ENCODE data around the gene CEMIP. TPM values are rescaled to one million over a fixed set of nuclear protein-coding genes. Genes with fewer than 3 reads are reported as not detected.

The CEMIP gene
- total and polyA plus RNA-seq, 10 of the 15 experiments (the other 5 are each of a cell fraction or from before 2014, with no cell fraction given), result 0.01 to 0.44 (median 0.16) TPM; not detected in 6

GRCh38 chr15:80836223-80836622 lies 57.1 kb downstream of the CEMIP start:
- Histone ChIP-seq H3K4me1 (ENCODE audit: control insufficient read depth, insufficient read depth, low read length) (no peaks in the 10 kb centered on the region), H3K36me3 (ENCODE audit: control insufficient read depth in 2 of 2, insufficient read depth in 2 of 2, low read length in 1 of 2) (no peaks in the 10 kb centered on the region), H4K20me1 (ENCODE audit: control insufficient read depth, insufficient read depth) (no peaks in the 10 kb centered on the region), H3K27ac (ENCODE audit: control insufficient read depth, insufficient read depth) (no peak overlapping the region), H2AFZ (ENCODE audit: control insufficient read depth, low read depth, low read length) (no peak overlapping the region), H3K4me2 (ENCODE audit: control insufficient read depth, insufficient read depth) (no peak overlapping the region), H3K9me3 (replicated peaks; ENCODE audit: control insufficient read depth, insufficient read depth, low read length) (no peaks in the 10 kb centered on the region), H3K27me3 (replicated peaks in 1 of 2; ENCODE audit: control insufficient read depth in 2 of 2, insufficient read depth in 2 of 2, low read length in 1 of 2) (peaks cover 1 to 3% of the 10 kb centered on the region in 2 experiments; a peak in 3 of 4 replicates), H3K79me2 (ENCODE audit: control insufficient read depth, insufficient read depth, low read length) (no peaks in the 10 kb centered on the region), H3K9ac (ENCODE audit: control insufficient read depth, insufficient read depth, low read length) (no peak overlapping the region), H3K4me3 (no peak overlapping the region)
- ATAC-seq, result no peak
- SMC1A ChIA-PET (ENCODE audit: uncharacterized antibody, unreplicated experiment), result no interaction called here
- TF ChIP-seq MTA2 (IDR thresholded peaks at IDR 0.05; ENCODE audit: low read depth) (no peak), MLLT1 (IDR thresholded peaks at IDR 0.05) (no peak), NRF1 (conservative IDR thresholded peaks at IDR 0.05; ENCODE audit: low read depth, low read length) (no peak), NFYB (IDR thresholded peaks at IDR 0.05; ENCODE audit: insufficient read depth, low read depth, low read length) (no peak), SIX5 (IDR thresholded peaks at IDR 0.05; ENCODE audit: low read depth, low read length, severe bottlenecking) (no peak)
- intact Hi-C loops (cut with micrococcal nuclease; ENCODE audit: unreplicated experiment) (no loop called here), in situ Hi-C loops (cut with MboI) (no loop called here)
- CTCF ChIA-PET, result no interaction called here
- BruUV-seq (replicated peaks), result no TSS peak
- DNase-seq (ENCODE audit: low read depth, low spot score), result no peak
- FAIRE-seq, result no peak
- RAD21 ChIA-PET (ENCODE audit: unreplicated experiment), result no interaction called here
- POLR2A ChIA-PET, result no interaction called here
- 33% methylated on average over 9 of the region's 9 CpGs for WGBS (ENCODE audit: insufficient coverage, insufficient replicate concordance, low lambda C conversion rate, missing lambda C conversion rate)

- no peak for ATAC-seq
- WGBS (ENCODE audit: insufficient coverage, insufficient replicate concordance, low lambda C conversion rate, missing lambda C conversion rate), result 45% methylated on average over 3 of the region's 3 CpGs
- no peaks in the 10 kb centered on the region for H3K4me1 ChIP-seq (ENCODE audit: control insufficient read depth, insufficient read depth, low read length)
Observed at GRCh38 chr15:80837006-80837405, 57.8 kb downstream of the CEMIP start.

More at GRCh38 chr15:80837006-80837405, 57.8 kb downstream of the CEMIP start:
- H3K4me2 ChIP-seq (ENCODE audit: control insufficient read depth, insufficient read depth), result no peak overlapping the region
- in situ Hi-C loops (cut with MboI), result no loop called here
- TF ChIP-seq FOXM1 (IDR thresholded peaks at IDR 0.05; ENCODE audit: low read depth, low read length), result no peak
- TF ChIP-seq POLR2A (IDR thresholded peaks at IDR 0.05; ENCODE audit: low read depth, low read length), result no peak
- no peak for TF ChIP-seq SMARCA5 (IDR thresholded peaks at IDR 0.05)
- TF ChIP-seq DPF2 (IDR thresholded peaks at IDR 0.05), result no peak
- TF ChIP-seq IRF4 (IDR thresholded peaks at IDR 0.05; ENCODE audit: low read depth, low read length), result no peak
- TF ChIP-seq RAD51 (IDR thresholded peaks at IDR 0.05), result no peak
- no peak for TF ChIP-seq ATF3 (IDR thresholded peaks at IDR 0.05; ENCODE audit: borderline replicate concordance, extremely low read depth, low read depth, low read length)
- no peak for TF ChIP-seq ZNF384 (IDR thresholded peaks at IDR 0.05; ENCODE audit: borderline replicate concordance, low read depth, low read length)
- no peak for TF ChIP-seq KDM1A (IDR thresholded peaks at IDR 0.05; ENCODE audit: borderline replicate concordance)
- TF ChIP-seq ZZZ3 (IDR thresholded peaks at IDR 0.05; ENCODE audit: control insufficient read depth, insufficient read length, low read depth), result no peak
- no peak for TF ChIP-seq CHD1 (IDR thresholded peaks at IDR 0.05; ENCODE audit: low read depth, low read length)
- TF ChIP-seq KLF5 (IDR thresholded peaks at IDR 0.05; ENCODE audit: partially characterized antibody), result no peak
- no peak for TF ChIP-seq ATF2 (IDR thresholded peaks at IDR 0.05; ENCODE audit: low read length)
- BruUV-seq (replicated peaks), result no TSS peak
- H3K27ac ChIP-seq (ENCODE audit: control insufficient read depth, insufficient read depth), result no peak overlapping the region
- no peak overlapping the region for H3K4me3 ChIP-seq
- no peak overlapping the region for H2AFZ ChIP-seq (ENCODE audit: control insufficient read depth, low read depth, low read length)
- ChIA-PET SMC1A (ENCODE audit: uncharacterized antibody, unreplicated experiment) (no interaction called here), CTCF (no interaction called here), RAD21 (ENCODE audit: unreplicated experiment) (no interaction called here), POLR2A (no interaction called here)
- DNase-seq (ENCODE audit: low read depth, low spot score) (no peak), FAIRE-seq (no peak)
- peaks cover 1 to 3% of the 10 kb centered on the region in 2 experiments; a peak in 3 of 4 replicates for H3K27me3 ChIP-seq (replicated peaks in 1 of 2; ENCODE audit: control insufficient read depth in 2 of 2, insufficient read depth in 2 of 2, low read length in 1 of 2)
- no peaks in the 10 kb centered on the region for H3K9me3 ChIP-seq (replicated peaks; ENCODE audit: control insufficient read depth, insufficient read depth, low read length)
- intact Hi-C loops (cut with micrococcal nuclease; ENCODE audit: unreplicated experiment), result no loop called here
- no peaks in the 10 kb centered on the region for H3K79me2 ChIP-seq (ENCODE audit: control insufficient read depth, insufficient read depth, low read length)
- H4K20me1 ChIP-seq (ENCODE audit: control insufficient read depth, insufficient read depth), result no peaks in the 10 kb centered on the region
- no peak overlapping the region for H3K9ac ChIP-seq (ENCODE audit: control insufficient read depth, insufficient read depth, low read length)
- no peaks in the 10 kb centered on the region for H3K36me3 ChIP-seq (ENCODE audit: control insufficient read depth in 2 of 2, insufficient read depth in 2 of 2, low read length in 1 of 2)

Data from GM12878 (cell line).